ENCODE measurements around the gene CARMIL3.

- TF ChIP-seq POLR2A (IDR thresholded peaks at IDR 0.05; ENCODE audit: low read length): no peak
- no peak for TF ChIP-seq GATA1 (IDR thresholded peaks at IDR 0.05; ENCODE audit: low read depth, low read length)
Measured at GRCh38 chr14:24083462-24083861, 31.7 kb downstream of the CARMIL3 start.
